WI38 (cell line): ENCODE measurements around the gene SGSH.

Source experiments
- H3K4me3 ChIP-seq: 2 replicates; pipeline ENCODE4 v1.5.1; 2011; ENCODE audit warnings: low read depth, mild to moderate bottlenecking, control low read depth, low read length
- TF ChIP-seq, protein P1 (sequence below): IDR thresholded peaks from 2 replicates; pipeline ENCODE4 v1.5.1; 2012; ENCODE audit warnings: low read depth, mild to moderate bottlenecking, control low read depth, low read length

The SGSH gene

GRCh38 chr17:80224683-80225082 lies 4.5 kb upstream of the SGSH start:
- TF ChIP-seq, protein P1, sequence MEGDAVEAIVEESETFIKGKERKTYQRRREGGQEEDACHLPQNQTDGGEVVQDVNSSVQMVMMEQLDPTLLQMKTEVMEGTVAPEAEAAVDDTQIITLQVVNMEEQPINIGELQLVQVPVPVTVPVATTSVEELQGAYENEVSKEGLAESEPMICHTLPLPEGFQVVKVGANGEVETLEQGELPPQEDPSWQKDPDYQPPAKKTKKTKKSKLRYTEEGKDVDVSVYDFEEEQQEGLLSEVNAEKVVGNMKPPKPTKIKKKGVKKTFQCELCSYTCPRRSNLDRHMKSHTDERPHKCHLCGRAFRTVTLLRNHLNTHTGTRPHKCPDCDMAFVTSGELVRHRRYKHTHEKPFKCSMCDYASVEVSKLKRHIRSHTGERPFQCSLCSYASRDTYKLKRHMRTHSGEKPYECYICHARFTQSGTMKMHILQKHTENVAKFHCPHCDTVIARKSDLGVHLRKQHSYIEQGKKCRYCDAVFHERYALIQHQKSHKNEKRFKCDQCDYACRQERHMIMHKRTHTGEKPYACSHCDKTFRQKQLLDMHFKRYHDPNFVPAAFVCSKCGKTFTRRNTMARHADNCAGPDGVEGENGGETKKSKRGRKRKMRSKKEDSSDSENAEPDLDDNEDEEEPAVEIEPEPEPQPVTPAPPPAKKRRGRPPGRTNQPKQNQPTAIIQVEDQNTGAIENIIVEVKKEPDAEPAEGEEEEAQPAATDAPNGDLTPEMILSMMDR = no peak
- no peak overlapping the region for H3K4me3 ChIP-seq

GRCh38 chr17:80223838-80224497 lies 3.8 kb upstream of the SGSH start:
- no peak overlapping the region for H3K4me3 ChIP-seq
- TF ChIP-seq, protein P1 = no peak

GRCh38 chr17:80223142-80223815 lies 3.1 kb upstream of the SGSH start:
- no peak overlapping the region for H3K4me3 ChIP-seq
- TF ChIP-seq, protein P1 = no peak

DNA sequence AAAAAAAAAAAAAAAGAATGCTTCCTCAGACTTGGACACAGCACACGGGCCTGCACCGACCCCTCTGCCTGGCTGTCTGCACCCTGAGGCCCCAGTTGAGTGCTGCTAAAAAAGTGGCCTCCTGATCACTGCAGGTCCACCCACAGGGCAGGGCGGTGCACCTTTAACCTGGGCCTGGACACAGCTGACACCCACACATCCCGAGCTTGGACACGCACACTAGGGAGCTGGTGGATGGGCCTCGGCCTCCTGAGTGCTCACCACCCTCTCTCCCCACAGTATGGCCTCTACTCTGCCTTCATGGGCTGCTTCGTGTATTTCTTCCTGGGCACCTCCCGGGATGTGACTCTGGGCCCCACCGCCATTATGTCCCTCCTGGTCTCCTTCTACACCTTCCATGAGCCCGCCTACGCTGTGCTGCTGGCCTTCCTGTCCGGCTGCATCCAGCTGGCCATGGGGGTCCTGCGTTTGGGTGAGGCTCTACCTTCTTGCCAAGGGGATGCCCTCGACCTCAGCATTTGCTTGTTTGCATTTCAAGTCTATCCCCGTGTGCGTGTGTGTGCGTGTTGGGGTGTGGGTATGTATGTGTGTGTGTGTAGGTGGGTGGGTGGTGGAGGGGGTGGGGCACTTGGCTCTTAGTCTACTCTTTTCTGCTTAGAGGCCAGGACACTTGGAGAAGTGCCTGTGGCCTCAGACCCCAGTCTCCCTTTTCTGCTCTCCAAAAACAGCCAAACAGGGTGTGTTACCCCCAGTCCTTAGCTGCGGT lies 2.4 kb upstream of the SGSH start:
- no peak overlapping the region for H3K4me3 ChIP-seq
- TF ChIP-seq, protein P1 = no peak

- TF ChIP-seq, protein P1 = no peak
- H3K4me3 ChIP-seq = peak overlapping the region; percentile 94
These were observed 1.4 kb upstream of the SGSH start for GRCh38 chr17:80221351-80222105.

GRCh38 chr17:80220736-80221215 lies 643 bp upstream of the SGSH start:
- TF ChIP-seq, protein P1 = no peak
- H3K4me3 ChIP-seq = peak overlapping the region; percentile 94
